GM18511 (cell line): ENCODE results near the gene MTCP1.
A peak's percentile ranks its signal among the peaks of the same experiment; 100 is the strongest.

Source experiments
- ATAC-seq: cut with Tn5 transposase; IDR thresholded peaks from one replicate; pipeline ENCODE4 v1.9.1; 2021; ENCODE audit warnings: mild to moderate bottlenecking, moderate library complexity; ENCODE audit not compliant: unreplicated experiment

MTCP1 gene

GRCh38 chrX:155054255-155054654 is 16.7 kb downstream of the MTCP1 start:
- no peak for ATAC-seq

- ATAC-seq, result no peak
Observed at GRCh38 chrX:155053656-155054055, 17.3 kb downstream of the MTCP1 start.

- ATAC-seq, result no peak
Observed at GRCh38 chrX:155052738-155053498, 18.0 kb downstream of the MTCP1 start.

GRCh38 chrX:155048977-155049619 is 21.8 kb downstream of the MTCP1 start:
- ATAC-seq, result no peak

GRCh38 chrX:155046811-155047528 is 24.0 kb downstream of the MTCP1 start:
- no peak for ATAC-seq

- no peak for ATAC-seq
Observed at GRCh38 chrX:155046129-155046810, 24.7 kb downstream of the MTCP1 start.

GRCh38 chrX:155035688-155036087 is 35.2 kb downstream of the MTCP1 start:
- ATAC-seq, result no peak

- ATAC-seq, result no peak
Observed at GRCh38 chrX:155031657-155032056, 39.3 kb downstream of the MTCP1 start.

GRCh38 chrX:155028877-155029291 is 42.1 kb downstream of the MTCP1 start:
- ATAC-seq, result no peak

- ATAC-seq, result no peak
Observed at GRCh38 chrX:155028129-155028528, 42.8 kb downstream of the MTCP1 start.

GRCh38 chrX:155027509-155028066 is 43.3 kb downstream of the MTCP1 start:
- ATAC-seq, result no peak

GRCh38 chrX:155026727-155027508 is 44.0 kb downstream of the MTCP1 start, which contains the start of gene FUNDC2:
TSS of gene FUNDC2 (plus strand) at chrX:155026844. CDS start at chrX:155026939, 95 bp downstream.
- peak; percentile 89 for ATAC-seq

- no peak for ATAC-seq
Observed at GRCh38 chrX:155026420-155026726, 44.6 kb downstream of the MTCP1 start.

- ATAC-seq, result no peak
Observed at GRCh38 chrX:155023907-155024833, 46.8 kb downstream of the MTCP1 start.

- no peak for ATAC-seq
Observed at GRCh38 chrX:155022585-155022984, 48.4 kb downstream of the MTCP1 start, which contains the start of gene F8. TSS of gene F8 (minus strand) at chrX:155022723. CDS start at chrX:155022552, 171 bp downstream.

- no peak for ATAC-seq
Observed at GRCh38 chrX:155020591-155020990, 50.3 kb downstream of the MTCP1 start.
